PFSK-1 (cell line): ENCODE measurements around the gene CPHXL.

ENCODE experiments used
- FOXP2 ChIP-seq: optimal IDR thresholded peaks from 2 replicates; pipeline ENCODE3; 2011; ENCODE audit warnings: borderline replicate concordance, control low read depth, inconsistent platforms; ENCODE audit not compliant: insufficient read depth; ENCODE audit errors: extremely low read length, extremely low read depth
- POLR2AphosphoS5 ChIP-seq: IDR thresholded peaks from 2 replicates; pipeline ENCODE4 v1.6.1; 2012; ENCODE audit warnings: low read depth, mild to moderate bottlenecking, control low read depth, low read length, moderate library complexity
- SIN3A ChIP-seq: IDR thresholded peaks from 2 replicates; pipeline ENCODE4 v1.6.1; 2012; ENCODE audit warnings: mild to moderate bottlenecking, low read length, moderate library complexity, borderline replicate concordance; ENCODE audit not compliant: insufficient read depth
- TAF1 ChIP-seq: IDR thresholded peaks from 2 replicates; pipeline ENCODE4 v1.6.1; 2012; ENCODE audit warnings: low read length, control low read depth, borderline replicate concordance; ENCODE audit not compliant: insufficient read depth
- TF ChIP-seq, protein P1 (sequence below), 2 experiments: IDR thresholded peaks; 2 replicates each; pipeline versions ENCODE4 v1.6.1 to v1.8.0; 2011 to 2012; ENCODE audit warnings: low read depth in 2 of 2, low read length in 2 of 2, control low read depth in 1 of 2, inconsistent platforms in 1 of 2, mild to moderate bottlenecking in 1 of 2, moderate library complexity in 1 of 2; ENCODE audit not compliant: insufficient read depth in 1 of 2

DNA sequence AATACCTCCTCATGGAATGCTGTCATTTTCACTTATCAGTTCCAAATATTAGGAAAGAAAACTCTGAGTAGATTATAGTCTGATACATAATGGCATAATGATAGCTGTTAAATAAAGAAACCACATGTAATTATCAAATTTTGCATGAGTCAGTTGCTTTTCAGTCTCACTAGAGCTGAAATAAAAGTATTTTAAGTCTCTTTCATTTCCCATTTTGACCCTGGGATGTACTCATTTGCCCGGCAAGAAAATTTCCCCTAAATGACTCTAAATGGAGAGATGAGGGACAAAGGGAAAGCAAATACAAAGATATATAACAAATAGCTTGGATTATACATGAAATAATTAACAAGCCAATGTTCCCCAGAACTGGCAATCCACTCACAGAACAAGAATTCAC, 47.9 kb upstream of the CPHXL start:
- TF ChIP-seq POLR2AphosphoS5 = no peak
- no peak for TF ChIP-seq TAF1
- TF ChIP-seq FOXP2 = no peak
- TF ChIP-seq SIN3A = no peak
- TF ChIP-seq, protein P1, sequence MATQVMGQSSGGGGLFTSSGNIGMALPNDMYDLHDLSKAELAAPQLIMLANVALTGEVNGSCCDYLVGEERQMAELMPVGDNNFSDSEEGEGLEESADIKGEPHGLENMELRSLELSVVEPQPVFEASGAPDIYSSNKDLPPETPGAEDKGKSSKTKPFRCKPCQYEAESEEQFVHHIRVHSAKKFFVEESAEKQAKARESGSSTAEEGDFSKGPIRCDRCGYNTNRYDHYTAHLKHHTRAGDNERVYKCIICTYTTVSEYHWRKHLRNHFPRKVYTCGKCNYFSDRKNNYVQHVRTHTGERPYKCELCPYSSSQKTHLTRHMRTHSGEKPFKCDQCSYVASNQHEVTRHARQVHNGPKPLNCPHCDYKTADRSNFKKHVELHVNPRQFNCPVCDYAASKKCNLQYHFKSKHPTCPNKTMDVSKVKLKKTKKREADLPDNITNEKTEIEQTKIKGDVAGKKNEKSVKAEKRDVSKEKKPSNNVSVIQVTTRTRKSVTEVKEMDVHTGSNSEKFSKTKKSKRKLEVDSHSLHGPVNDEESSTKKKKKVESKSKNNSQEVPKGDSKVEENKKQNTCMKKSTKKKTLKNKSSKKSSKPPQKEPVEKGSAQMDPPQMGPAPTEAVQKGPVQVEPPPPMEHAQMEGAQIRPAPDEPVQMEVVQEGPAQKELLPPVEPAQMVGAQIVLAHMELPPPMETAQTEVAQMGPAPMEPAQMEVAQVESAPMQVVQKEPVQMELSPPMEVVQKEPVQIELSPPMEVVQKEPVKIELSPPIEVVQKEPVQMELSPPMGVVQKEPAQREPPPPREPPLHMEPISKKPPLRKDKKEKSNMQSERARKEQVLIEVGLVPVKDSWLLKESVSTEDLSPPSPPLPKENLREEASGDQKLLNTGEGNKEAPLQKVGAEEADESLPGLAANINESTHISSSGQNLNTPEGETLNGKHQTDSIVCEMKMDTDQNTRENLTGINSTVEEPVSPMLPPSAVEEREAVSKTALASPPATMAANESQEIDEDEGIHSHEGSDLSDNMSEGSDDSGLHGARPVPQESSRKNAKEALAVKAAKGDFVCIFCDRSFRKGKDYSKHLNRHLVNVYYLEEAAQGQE (IDR thresholded peaks at IDR 0.05; ENCODE audit: insufficient read depth in 1 of 2, low read depth in 2 of 2, low read length in 2 of 2) = no peak
